HCT116 (cell line): ENCODE results near the gene CCNJL. TPM values are rescaled to one million over a fixed set of nuclear protein-coding genes. Genes with fewer than 3 reads are reported as not detected.

Source experiments
- ATAC-seq: fragments of 200-7000 bp; cut with Tn5 transposase; 2 replicates; pipeline ENCODE4 v1.9.1; 2020; ENCODE audit warnings: mild to moderate bottlenecking, moderate library complexity
- BruUV-seq: library from RNA; stranded (reverse); fragments of 400-500 nt; replicated peaks from 2 replicates; lab custom pipeline; 2021; lab: Mats Ljungman, UMichigan
- CTCF ChIA-PET: fragments of 300-600 bp; sonication (Branson Sonifier 250); formaldehyde crosslinking; loops from one replicate; lab custom pipeline; 2021; ENCODE audit warnings: antibody characterized with exemption; lab: Charles Lee
- POLR2A ChIA-PET: fragments of 300-600, 350-600 bp; sonication (Branson Sonifier 250); formaldehyde crosslinking; loops from one replicate; lab custom pipeline; 2021; ENCODE audit warnings: antibody characterized with exemption; lab: Charles Lee
- RAD21 ChIA-PET, 2 experiments: fragments of 300-600 bp; sonication (Branson Sonifier 250); formaldehyde crosslinking; loops; one replicate each; lab custom pipeline; 2023; ENCODE audit warnings: low total read pairs in 2 of 2; ENCODE audit not compliant: uncharacterized antibody in 2 of 2, unreplicated experiment in 2 of 2, low non-redundant PET in 1 of 2; lab: Charles Lee
- DNase-seq: peaks from one replicate; pipeline ENCODE4 v3.0.0-alpha.2; 2010; ENCODE audit warnings: low read depth, low spot score
- H2AFZ ChIP-seq: fragments of 200-600 bp; shearing (Covaris generic), sonication (generic); 2 replicates; pipeline ENCODE4 v1.6.1; 2017; ENCODE audit warnings: low read depth, mixed run types, mixed read lengths, antibody characterized with exemption, low read length; ENCODE audit not compliant: poor library complexity, severe bottlenecking
- H3K27ac ChIP-seq: 2 replicates; pipeline ENCODE4 v1.5.1; 2012; ENCODE audit warnings: low read depth, low read length
- H3K27me3 ChIP-seq: fragments of 200-600 bp; sonication (generic); 2 replicates; pipeline ENCODE4 v1.6.1; 2016; ENCODE audit warnings: mixed run types, low read length, mixed read lengths; ENCODE audit not compliant: insufficient read depth
- H3K36me3 ChIP-seq, 2 experiments: fragments of 200-500 bp in 1 of 2; fragments of 200-600 bp in 1 of 2; sonication (Bioruptor generic) in 1 of 2; sonication (generic) in 1 of 2; 2 replicates each; pipeline versions ENCODE4 v1.5.1 to v1.6.1; 2014 to 2016; ENCODE audit warnings: low read length in 2 of 2, inconsistent platforms in 1 of 2, mixed read lengths in 1 of 2, mixed run types in 1 of 2; ENCODE audit not compliant: insufficient read depth in 2 of 2, control insufficient read depth in 1 of 2
- H3K4me1 ChIP-seq, 2 experiments: fragments of 200-600 bp in 1 of 2; sonication (generic) in 1 of 2; 2 replicates each; pipeline versions ENCODE4 v1.5.1 to v1.6.1; 2012 to 2017; ENCODE audit warnings: low read length in 2 of 2, inconsistent platforms in 1 of 2, mild to moderate bottlenecking in 1 of 2, mixed read lengths in 1 of 2, mixed run types in 1 of 2, moderate library complexity in 1 of 2; ENCODE audit not compliant: insufficient read depth in 2 of 2, control insufficient read depth in 1 of 2
- H3K4me2 ChIP-seq: fragments of 200-600 bp; sonication (generic); 2 replicates; pipeline ENCODE4 v1.6.1; 2017; ENCODE audit warnings: mixed run types, low read length, mixed read lengths
- H3K4me3 ChIP-seq, 2 experiments: fragments of 200-600 bp in 1 of 2; sonication (generic) in 1 of 2; replicated peaks in 1 of 2; 2 replicates each; pipeline ENCODE4 v1.5.1; 2011 to 2016; ENCODE audit warnings: low read length in 2 of 2, control low read depth in 1 of 2, low read depth in 1 of 2, mild to moderate bottlenecking in 1 of 2, mixed read lengths in 1 of 2, mixed run types in 1 of 2
- H3K79me2 ChIP-seq: fragments of 200-600 bp; sonication (generic); 2 replicates; pipeline ENCODE4 v1.6.1; 2017; ENCODE audit warnings: mild to moderate bottlenecking, mixed run types, low read length, moderate library complexity, mixed read lengths; ENCODE audit not compliant: insufficient read depth
- H3K9ac ChIP-seq: fragments of 200-600 bp; sonication (generic); 2 replicates; pipeline ENCODE4 v1.6.1; 2016; ENCODE audit warnings: low read length, mixed read lengths
- H3K9me2 ChIP-seq: fragments of 200-600 bp; sonication (generic), shearing (Covaris generic); 2 replicates; pipeline ENCODE4 v1.6.1; 2017; ENCODE audit warnings: mixed run types, mild to moderate bottlenecking, moderate library complexity; ENCODE audit not compliant: insufficient read depth
- H3K9me3 ChIP-seq, 2 experiments: fragments of 200-500 bp in 1 of 2; fragments of 200-600 bp in 1 of 2; sonication (Bioruptor generic) in 1 of 2; sonication (generic) in 1 of 2; 2 replicates each; pipeline ENCODE4 v1.6.1; 2014 to 2017; ENCODE audit warnings: low read length in 2 of 2, mixed read lengths in 2 of 2, inconsistent platforms in 1 of 2, low read depth in 1 of 2, mild to moderate bottlenecking in 1 of 2, mixed run types in 1 of 2, moderate library complexity in 1 of 2; ENCODE audit not compliant: control insufficient read depth in 1 of 2, insufficient read depth in 1 of 2
- H4K20me1 ChIP-seq: fragments of 200-600 bp; sonication (generic), shearing (Covaris generic); 2 replicates; pipeline ENCODE4 v1.6.1; 2017; ENCODE audit warnings: mixed run types, mild to moderate bottlenecking, moderate library complexity; ENCODE audit not compliant: insufficient read depth
- CBX3 ChIP-seq: IDR thresholded peaks from 2 replicates; pipeline ENCODE4 v1.6.1; 2012; ENCODE audit warnings: low read depth
- CEBPB ChIP-seq: IDR thresholded peaks from 2 replicates; pipeline ENCODE4 v1.6.1; 2012; ENCODE audit warnings: low read depth
- EGR1 ChIP-seq: IDR thresholded peaks from 2 replicates; pipeline ENCODE4 v1.6.1; 2012; ENCODE audit warnings: low read depth
- ELF1 ChIP-seq: IDR thresholded peaks from 2 replicates; pipeline ENCODE4 v1.6.1; 2012; ENCODE audit warnings: low read depth, borderline replicate concordance
- EZH2phosphoT487 ChIP-seq: fragments of 200-600 bp; IDR thresholded peaks from 2 replicates; pipeline ENCODE4 v1.6.1; 2018; ENCODE audit warnings: antibody characterized with exemption, borderline replicate concordance
- FOSL1 ChIP-seq: IDR thresholded peaks from 2 replicates; pipeline ENCODE4 v1.6.1; 2012; ENCODE audit warnings: low read depth
- POLR2AphosphoS5 ChIP-seq: IDR thresholded peaks from 2 replicates; pipeline ENCODE4 v1.6.1; 2011; ENCODE audit warnings: mild to moderate bottlenecking, low read depth, low read length, moderate library complexity
- RAD21 ChIP-seq: IDR thresholded peaks from 2 replicates; pipeline ENCODE4 v1.6.1; 2012; ENCODE audit warnings: low read depth, mild to moderate bottlenecking
- SIN3A ChIP-seq: IDR thresholded peaks from 2 replicates; pipeline ENCODE4 v1.6.1; 2012; ENCODE audit warnings: low read depth
- SP1 ChIP-seq: IDR thresholded peaks from 2 replicates; pipeline ENCODE4 v1.6.1; 2012; ENCODE audit warnings: low read depth
- SRF ChIP-seq: IDR thresholded peaks from 2 replicates; pipeline ENCODE4 v1.6.1; 2012; ENCODE audit warnings: low read depth
- TCF7L2 ChIP-seq: IDR thresholded peaks from 2 replicates; pipeline ENCODE4 v1.7.0; 2011; ENCODE audit warnings: borderline replicate concordance, inconsistent platforms; ENCODE audit not compliant: insufficient read depth, insufficient read length; ENCODE audit errors: extremely low read depth
- YY1 ChIP-seq: IDR thresholded peaks from 2 replicates; pipeline ENCODE4 v1.6.1; 2011; ENCODE audit warnings: low read length, low read depth, moderate library complexity, mild to moderate bottlenecking; ENCODE audit not compliant: insufficient replicate concordance; ENCODE audit errors: extremely low read depth
- ZFX ChIP-seq: fragments of 450-650 bp; IDR thresholded peaks from 2 replicates; pipeline ENCODE4 v1.6.1; 2017
- ZNF274 ChIP-seq: fragments of 200-500 bp; sonication (Bioruptor generic); IDR thresholded peaks from 2 replicates; pipeline ENCODE4 v1.6.1; 2014; ENCODE audit warnings: mild to moderate bottlenecking, low read depth, low read length, inconsistent platforms
- intact Hi-C: fragments of 100-400 bp; cut with micrococcal nuclease; formaldehyde crosslinking; loops from 2 replicates; pipeline ENCODE4 v1.10.0; 2022
- total RNA-seq: library from RNA; stranded (reverse); gene quantifications from one replicate; pipeline ENCODE4 v1.2.1, GENCODE V29; 2021; ENCODE audit not compliant: unreplicated experiment
- TF ChIP-seq, protein P1 (sequence below): IDR thresholded peaks from 2 replicates; pipeline ENCODE4 v1.6.1; 2012
- TF ChIP-seq, protein P2 (sequence below): IDR thresholded peaks from 2 replicates; pipeline ENCODE4 v1.6.1; 2012; ENCODE audit warnings: low read depth
- TF ChIP-seq, protein P3 (sequence below), 3 experiments: fragments of 200-600 bp in 1 of 3; sonication (generic) in 1 of 3; IDR thresholded peaks in 2 of 3; conservative IDR thresholded peaks in 1 of 3; 2 replicates each; pipeline ENCODE4 v1.5.1; 2012 to 2017; ENCODE audit warnings: low read depth in 2 of 3, low read length in 2 of 3, antibody characterized with exemption in 1 of 3, borderline replicate concordance in 1 of 3, control low read depth in 1 of 3, mild to moderate bottlenecking in 1 of 3, mixed read lengths in 1 of 3, mixed run types in 1 of 3, moderate library complexity in 1 of 3; ENCODE audit not compliant: insufficient read depth in 1 of 3
- TF ChIP-seq, protein P4 (sequence below): IDR thresholded peaks from 2 replicates; pipeline ENCODE4 v1.6.1; 2012
- TF ChIP-seq, protein P5 (sequence below): IDR thresholded peaks from 2 replicates; pipeline ENCODE4 v1.6.1; 2011; ENCODE audit warnings: mild to moderate bottlenecking, low read length, moderate library complexity; ENCODE audit not compliant: insufficient replicate concordance; ENCODE audit errors: extremely low read depth

The CCNJL gene
- total RNA-seq, 1 experiment from 2014 or later, result 2.9 TPM

DNA sequence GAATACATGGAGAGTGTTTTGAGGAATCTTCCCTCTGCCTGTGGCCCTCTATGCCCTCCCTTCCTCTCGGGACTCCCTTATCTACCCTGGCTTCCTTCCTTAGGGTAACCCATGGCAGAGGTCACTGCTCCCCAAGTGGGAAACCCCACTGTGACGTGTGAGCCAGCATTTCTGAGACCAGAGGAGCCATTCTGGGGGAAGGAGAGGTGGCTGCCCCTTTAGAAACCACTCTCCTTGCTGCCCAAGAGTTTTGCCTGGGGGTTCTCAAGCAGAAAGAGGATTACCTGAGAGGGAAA lies 23.1 kb downstream of the CCNJL start:
- H3K27ac ChIP-seq, result no peak overlapping the region
- ChIA-PET POLR2A (no interaction called here), RAD21 (no interaction called here), CTCF (no interaction called here)
- no peak overlapping the region for H3K9ac ChIP-seq
- TF ChIP-seq SP1 (no peak), ZNF274 (no peak), SRF (no peak), POLR2AphosphoS5 (no peak), EZH2phosphoT487 (no peak), CBX3 (no peak), EGR1 (no peak), ELF1 (no peak), TCF7L2 (no peak), ZFX (no peak), RAD21 (no peak), CEBPB (no peak), YY1 (no peak), FOSL1 (no peak), SIN3A (no peak)
- TF ChIP-seq, protein P1, sequence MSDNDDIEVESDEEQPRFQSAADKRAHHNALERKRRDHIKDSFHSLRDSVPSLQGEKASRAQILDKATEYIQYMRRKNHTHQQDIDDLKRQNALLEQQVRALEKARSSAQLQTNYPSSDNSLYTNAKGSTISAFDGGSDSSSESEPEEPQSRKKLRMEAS, result no peak
- TF ChIP-seq, protein P2, sequence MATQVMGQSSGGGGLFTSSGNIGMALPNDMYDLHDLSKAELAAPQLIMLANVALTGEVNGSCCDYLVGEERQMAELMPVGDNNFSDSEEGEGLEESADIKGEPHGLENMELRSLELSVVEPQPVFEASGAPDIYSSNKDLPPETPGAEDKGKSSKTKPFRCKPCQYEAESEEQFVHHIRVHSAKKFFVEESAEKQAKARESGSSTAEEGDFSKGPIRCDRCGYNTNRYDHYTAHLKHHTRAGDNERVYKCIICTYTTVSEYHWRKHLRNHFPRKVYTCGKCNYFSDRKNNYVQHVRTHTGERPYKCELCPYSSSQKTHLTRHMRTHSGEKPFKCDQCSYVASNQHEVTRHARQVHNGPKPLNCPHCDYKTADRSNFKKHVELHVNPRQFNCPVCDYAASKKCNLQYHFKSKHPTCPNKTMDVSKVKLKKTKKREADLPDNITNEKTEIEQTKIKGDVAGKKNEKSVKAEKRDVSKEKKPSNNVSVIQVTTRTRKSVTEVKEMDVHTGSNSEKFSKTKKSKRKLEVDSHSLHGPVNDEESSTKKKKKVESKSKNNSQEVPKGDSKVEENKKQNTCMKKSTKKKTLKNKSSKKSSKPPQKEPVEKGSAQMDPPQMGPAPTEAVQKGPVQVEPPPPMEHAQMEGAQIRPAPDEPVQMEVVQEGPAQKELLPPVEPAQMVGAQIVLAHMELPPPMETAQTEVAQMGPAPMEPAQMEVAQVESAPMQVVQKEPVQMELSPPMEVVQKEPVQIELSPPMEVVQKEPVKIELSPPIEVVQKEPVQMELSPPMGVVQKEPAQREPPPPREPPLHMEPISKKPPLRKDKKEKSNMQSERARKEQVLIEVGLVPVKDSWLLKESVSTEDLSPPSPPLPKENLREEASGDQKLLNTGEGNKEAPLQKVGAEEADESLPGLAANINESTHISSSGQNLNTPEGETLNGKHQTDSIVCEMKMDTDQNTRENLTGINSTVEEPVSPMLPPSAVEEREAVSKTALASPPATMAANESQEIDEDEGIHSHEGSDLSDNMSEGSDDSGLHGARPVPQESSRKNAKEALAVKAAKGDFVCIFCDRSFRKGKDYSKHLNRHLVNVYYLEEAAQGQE, result no peak
- TF ChIP-seq, protein P3, sequence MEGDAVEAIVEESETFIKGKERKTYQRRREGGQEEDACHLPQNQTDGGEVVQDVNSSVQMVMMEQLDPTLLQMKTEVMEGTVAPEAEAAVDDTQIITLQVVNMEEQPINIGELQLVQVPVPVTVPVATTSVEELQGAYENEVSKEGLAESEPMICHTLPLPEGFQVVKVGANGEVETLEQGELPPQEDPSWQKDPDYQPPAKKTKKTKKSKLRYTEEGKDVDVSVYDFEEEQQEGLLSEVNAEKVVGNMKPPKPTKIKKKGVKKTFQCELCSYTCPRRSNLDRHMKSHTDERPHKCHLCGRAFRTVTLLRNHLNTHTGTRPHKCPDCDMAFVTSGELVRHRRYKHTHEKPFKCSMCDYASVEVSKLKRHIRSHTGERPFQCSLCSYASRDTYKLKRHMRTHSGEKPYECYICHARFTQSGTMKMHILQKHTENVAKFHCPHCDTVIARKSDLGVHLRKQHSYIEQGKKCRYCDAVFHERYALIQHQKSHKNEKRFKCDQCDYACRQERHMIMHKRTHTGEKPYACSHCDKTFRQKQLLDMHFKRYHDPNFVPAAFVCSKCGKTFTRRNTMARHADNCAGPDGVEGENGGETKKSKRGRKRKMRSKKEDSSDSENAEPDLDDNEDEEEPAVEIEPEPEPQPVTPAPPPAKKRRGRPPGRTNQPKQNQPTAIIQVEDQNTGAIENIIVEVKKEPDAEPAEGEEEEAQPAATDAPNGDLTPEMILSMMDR (IDR thresholded peaks at IDR 0.05 in 2 of 3, conservative IDR thresholded peaks at IDR 0.05 in 1 of 3; ENCODE audit: borderline replicate concordance in 1 of 3, insufficient read depth in 1 of 3, low read depth in 2 of 3, low read length in 2 of 3), result no peak
- TF ChIP-seq, protein P4, sequence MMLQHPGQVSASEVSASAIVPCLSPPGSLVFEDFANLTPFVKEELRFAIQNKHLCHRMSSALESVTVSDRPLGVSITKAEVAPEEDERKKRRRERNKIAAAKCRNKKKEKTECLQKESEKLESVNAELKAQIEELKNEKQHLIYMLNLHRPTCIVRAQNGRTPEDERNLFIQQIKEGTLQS, result no peak
- TF ChIP-seq, protein P5, sequence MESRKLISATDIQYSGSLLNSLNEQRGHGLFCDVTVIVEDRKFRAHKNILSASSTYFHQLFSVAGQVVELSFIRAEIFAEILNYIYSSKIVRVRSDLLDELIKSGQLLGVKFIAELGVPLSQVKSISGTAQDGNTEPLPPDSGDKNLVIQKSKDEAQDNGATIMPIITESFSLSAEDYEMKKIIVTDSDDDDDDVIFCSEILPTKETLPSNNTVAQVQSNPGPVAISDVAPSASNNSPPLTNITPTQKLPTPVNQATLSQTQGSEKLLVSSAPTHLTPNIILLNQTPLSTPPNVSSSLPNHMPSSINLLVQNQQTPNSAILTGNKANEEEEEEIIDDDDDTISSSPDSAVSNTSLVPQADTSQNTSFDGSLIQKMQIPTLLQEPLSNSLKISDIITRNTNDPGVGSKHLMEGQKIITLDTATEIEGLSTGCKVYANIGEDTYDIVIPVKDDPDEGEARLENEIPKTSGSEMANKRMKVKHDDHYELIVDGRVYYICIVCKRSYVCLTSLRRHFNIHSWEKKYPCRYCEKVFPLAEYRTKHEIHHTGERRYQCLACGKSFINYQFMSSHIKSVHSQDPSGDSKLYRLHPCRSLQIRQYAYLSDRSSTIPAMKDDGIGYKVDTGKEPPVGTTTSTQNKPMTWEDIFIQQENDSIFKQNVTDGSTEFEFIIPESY, result no peak
- H2AFZ ChIP-seq, result no peak overlapping the region
- peaks cover 0 to 10% of the 10 kb centered on the region in 2 experiments; a peak in 1 of 4 replicates for H3K4me1 ChIP-seq
- H3K79me2 ChIP-seq, result no peaks in the 10 kb centered on the region
- BruUV-seq, result no TSS peak
- no peak overlapping the region for H3K4me2 ChIP-seq
- no peaks in the 10 kb centered on the region for H3K9me2 ChIP-seq
- DNase-seq (no peak), ATAC-seq (no peak)
- intact Hi-C loops, result no loop called here
- no peaks in the 10 kb centered on the region for H3K9me3 ChIP-seq
- no peaks in the 10 kb centered on the region for H3K36me3 ChIP-seq
- no peaks in the 10 kb centered on the region for H4K20me1 ChIP-seq
- H3K27me3 ChIP-seq, result no peaks in the 10 kb centered on the region
- H3K4me3 ChIP-seq, result no peak overlapping the region
